Breast epithelium (tissue), 4 donors: ENCODE measurements around the gene C9orf57. TPM values are rescaled to one million over a fixed set of nuclear protein-coding genes. Genes with fewer than 3 reads are reported as not detected.
"Not testable (repeated sequence)": the region's sequence is repeated elsewhere in the genome, so short reads cannot be mapped to it uniquely, and the experiment has no call there.

Experiments used
- DNase-seq, 2 donors: peaks; one replicate each; pipeline ENCODE4 v3.0.0-alpha.2; 2019; ENCODE audit warnings: low spot score in 2 of 2
- H3K27ac ChIP-seq, 2 donors: fragments of 200-600 bp; sonication (generic) in 1 of 2; one replicate each; pipeline ENCODE4 v1.5.1; 2016 to 2019; ENCODE audit warnings: mild to moderate bottlenecking in 1 of 2
- H3K27me3 ChIP-seq, 2 donors: fragments of 200-600 bp; sonication (generic) in 1 of 2; one replicate each; pipeline versions ENCODE4 v1.5.1 to v1.6.0; 2017 to 2019; ENCODE audit warnings: control low read depth in 1 of 2, mild to moderate bottlenecking in 1 of 2
- H3K36me3 ChIP-seq: fragments of 200-600 bp; one replicate; pipeline ENCODE4 v1.5.1; 2019
- H3K4me1 ChIP-seq, 2 donors: fragments of 200-600 bp; sonication (generic); one replicate each; pipeline ENCODE4 v1.5.1; 2016 to 2019; ENCODE audit warnings: control low read depth in 1 of 2
- H3K4me3 ChIP-seq, 3 donors: fragments of 200-600 bp; sonication (generic); 1 replicate in 2 of 3; 2 replicates in 1 of 3; pipeline ENCODE4 v1.5.1; 2016 to 2019; ENCODE audit warnings: mild to moderate bottlenecking in 3 of 3, moderate library complexity in 2 of 3
- H3K9me3 ChIP-seq, 2 donors: fragments of 200-600 bp; sonication (generic) in 1 of 2; one replicate each; pipeline ENCODE4 v1.5.1; 2016 to 2019; ENCODE audit warnings: control low read depth in 1 of 2
- POLR2A ChIP-seq: fragments of 450-650 bp; IDR thresholded peaks from one replicate; pipeline ENCODE4 v1.6.1; 2016; ENCODE audit warnings: antibody characterized with exemption, mild to moderate bottlenecking, moderate library complexity
- POLR2AphosphoS5 ChIP-seq, 3 donors: sonication (generic); formaldehyde crosslinking; IDR thresholded peaks; one replicate each; pipeline ENCODE4 v1.6.1; 2017; ENCODE audit warnings: antibody characterized with exemption in 3 of 3
- intact Hi-C: fragments of 100-400 bp; cut with DNase I; formaldehyde crosslinking; loops from one replicate; pipeline ENCODE4 v1.15.1; 2023; ENCODE audit warnings: low total_unique reads
- total RNA-seq, 3 donors: library from RNA; depleted of rRNA; stranded (reverse); fragments of >200 nt; gene quantifications; one replicate each; pipeline ENCODE4 v1.1.0, GENCODE V29; 2016
- TF ChIP-seq, protein P1 (sequence below), 3 donors: fragments of 450-650 bp; IDR thresholded peaks; one replicate each; pipeline ENCODE4 v1.5.1; 2016 to 2017; ENCODE audit warnings: antibody characterized with exemption in 3 of 3, mild to moderate bottlenecking in 3 of 3, moderate library complexity in 3 of 3

Gene C9orf57
- total RNA-seq, 3 donors from 2014 or later: not detected

GRCh38 chr9:72082536-72082935 lies 22.1 kb upstream of the C9orf57 start:
- TF ChIP-seq, protein P1, sequence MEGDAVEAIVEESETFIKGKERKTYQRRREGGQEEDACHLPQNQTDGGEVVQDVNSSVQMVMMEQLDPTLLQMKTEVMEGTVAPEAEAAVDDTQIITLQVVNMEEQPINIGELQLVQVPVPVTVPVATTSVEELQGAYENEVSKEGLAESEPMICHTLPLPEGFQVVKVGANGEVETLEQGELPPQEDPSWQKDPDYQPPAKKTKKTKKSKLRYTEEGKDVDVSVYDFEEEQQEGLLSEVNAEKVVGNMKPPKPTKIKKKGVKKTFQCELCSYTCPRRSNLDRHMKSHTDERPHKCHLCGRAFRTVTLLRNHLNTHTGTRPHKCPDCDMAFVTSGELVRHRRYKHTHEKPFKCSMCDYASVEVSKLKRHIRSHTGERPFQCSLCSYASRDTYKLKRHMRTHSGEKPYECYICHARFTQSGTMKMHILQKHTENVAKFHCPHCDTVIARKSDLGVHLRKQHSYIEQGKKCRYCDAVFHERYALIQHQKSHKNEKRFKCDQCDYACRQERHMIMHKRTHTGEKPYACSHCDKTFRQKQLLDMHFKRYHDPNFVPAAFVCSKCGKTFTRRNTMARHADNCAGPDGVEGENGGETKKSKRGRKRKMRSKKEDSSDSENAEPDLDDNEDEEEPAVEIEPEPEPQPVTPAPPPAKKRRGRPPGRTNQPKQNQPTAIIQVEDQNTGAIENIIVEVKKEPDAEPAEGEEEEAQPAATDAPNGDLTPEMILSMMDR (IDR thresholded peaks at IDR 0.05): no peak
- no peak for TF ChIP-seq POLR2AphosphoS5 (IDR thresholded peaks at IDR 0.05)
- H3K9me3 ChIP-seq: no peaks in the 10 kb centered on the region

GRCh38 chr9:72074666-72075065 lies 14.3 kb upstream of the C9orf57 start:
- H3K27ac ChIP-seq, H3K36me3 ChIP-seq, DNase-seq, intact Hi-C loops, H3K4me3 ChIP-seq, H3K27me3 ChIP-seq, H3K4me1 ChIP-seq: not testable (repeated sequence)
- peaks cover 0 to 14% of the 10 kb centered on the region in 2 donors for H3K9me3 ChIP-seq

More at GRCh38 chr9:72082536-72082935, 22.1 kb upstream of the C9orf57 start:
- intact Hi-C loops: no loop called here
- Histone ChIP-seq H3K27me3 (no peaks in the 10 kb centered on the region), H3K4me1 (no peaks in the 10 kb centered on the region), H3K36me3 (no peaks in the 10 kb centered on the region), H3K27ac (no peak overlapping the region), H3K4me3 (no peak overlapping the region)
- no peak for DNase-seq

- no peak overlapping the region for H3K27ac ChIP-seq
Observed at GRCh38 chr9:72065076-72065475, 4.7 kb upstream of the C9orf57 start.

DNA sequence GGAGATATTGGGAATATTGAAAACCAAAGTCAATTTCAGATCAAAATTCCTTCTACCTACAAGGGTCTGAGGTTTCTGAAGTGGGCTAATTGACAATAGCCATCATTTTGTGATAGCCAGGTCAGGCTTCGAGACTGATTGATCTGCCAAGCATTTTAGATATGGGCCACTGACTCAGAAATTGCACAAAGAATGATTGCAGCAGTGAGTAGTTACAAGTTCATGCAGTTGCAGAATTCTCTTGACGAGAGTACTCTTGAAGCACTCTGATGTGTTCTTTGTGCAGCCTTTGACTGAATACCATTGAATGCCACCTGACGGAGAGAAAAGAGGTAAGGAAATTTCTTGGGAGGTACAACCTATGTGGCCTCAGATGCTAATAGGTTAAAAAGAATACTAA lies 8.3 kb downstream of the C9orf57 start:
- no peak overlapping the region for H3K4me3 ChIP-seq
- no peaks in the 10 kb centered on the region for H3K9me3 ChIP-seq
- TF ChIP-seq, protein P1 (IDR thresholded peaks at IDR 0.05): no peak
- TF ChIP-seq POLR2AphosphoS5 (IDR thresholded peaks at IDR 0.05): no peak
- no peak for TF ChIP-seq POLR2A
- no peak overlapping the region for H3K27ac ChIP-seq
- intact Hi-C loops: no loop called here
- H3K36me3 ChIP-seq: no peaks in the 10 kb centered on the region
- DNase-seq: no peak
- H3K4me1 ChIP-seq: no peaks in the 10 kb centered on the region
- no peaks in the 10 kb centered on the region for H3K27me3 ChIP-seq

More at GRCh38 chr9:72065076-72065475, 4.7 kb upstream of the C9orf57 start:
- intact Hi-C loops: no loop called here
- DNase-seq: no peak
- TF ChIP-seq POLR2A (no peak), POLR2AphosphoS5 (IDR thresholded peaks at IDR 0.05) (no peak)
- TF ChIP-seq, protein P1 (IDR thresholded peaks at IDR 0.05): no peak
- Histone ChIP-seq H3K4me1 (no peaks in the 10 kb centered on the region), H3K9me3 (no peaks in the 10 kb centered on the region), H3K36me3 (no peaks in the 10 kb centered on the region), H3K4me3 (no peak overlapping the region), H3K27me3 (no peaks in the 10 kb centered on the region)

- DNase-seq: no peak
- TF ChIP-seq, protein P1 (IDR thresholded peaks at IDR 0.05): no peak
- no peak for TF ChIP-seq POLR2A
- TF ChIP-seq POLR2AphosphoS5 (IDR thresholded peaks at IDR 0.05): no peak
- no peaks in the 10 kb centered on the region for H3K4me1 ChIP-seq
- H3K27me3 ChIP-seq: no peaks in the 10 kb centered on the region
- no peaks in the 10 kb centered on the region for H3K36me3 ChIP-seq
- no peak overlapping the region for H3K4me3 ChIP-seq
- H3K9me3 ChIP-seq: no peaks in the 10 kb centered on the region
- intact Hi-C loops: no loop called here
- no peak overlapping the region for H3K27ac ChIP-seq
Observed at GRCh38 chr9:72048850-72049249, 11.6 kb downstream of the C9orf57 start.
